H1 (cell line): ENCODE results near the gene COL4A1.

ENCODE experiments used
- CTCF ChIP-seq, 3 experiments: IDR thresholded peaks; 1 replicate in 2 of 3; 2 replicates in 1 of 3; pipeline versions ENCODE4 v1.5.1 to v1.6.1; 2011; ENCODE audit warnings: low read length in 3 of 3, mild to moderate bottlenecking in 3 of 3, inconsistent platforms in 2 of 3, low read depth in 1 of 3, moderate library complexity in 1 of 3; ENCODE audit not compliant: insufficient read depth in 1 of 3; ENCODE audit errors: control extremely low read depth in 1 of 3
- POLR2AphosphoS5 ChIP-seq: IDR thresholded peaks from 2 replicates; pipeline ENCODE4 v1.6.1; 2011; ENCODE audit warnings: low read depth, low read length
- SIN3A ChIP-seq, 2 experiments: IDR thresholded peaks in 1 of 2; conservative IDR thresholded peaks in 1 of 2; 2 replicates each; pipeline ENCODE4 v1.6.1; 2011 to 2012; ENCODE audit warnings: low read length in 2 of 2, improper control_type of control experiment in 1 of 2, low read depth in 1 of 2, mild to moderate bottlenecking in 1 of 2
- TEAD4 ChIP-seq: IDR thresholded peaks from 2 replicates; pipeline ENCODE4 v1.6.1; 2012; ENCODE audit warnings: low read depth, low read length, inconsistent platforms, mixed read lengths

- TF ChIP-seq SIN3A (conservative IDR thresholded peaks at IDR 0.05 in 1 of 2, IDR thresholded peaks at IDR 0.05 in 1 of 2; ENCODE audit: low read depth in 1 of 2, low read length in 2 of 2), result no peak
- peak; percentile 31 to 48 (median 39); a peak in 3 of 4 replicates for TF ChIP-seq CTCF (IDR thresholded peaks at IDR 0.05; ENCODE audit: control extremely low read depth in 1 of 3, insufficient read depth in 1 of 3, low read depth in 1 of 3, low read length in 3 of 3)
- TF ChIP-seq POLR2AphosphoS5, result no peak
- no peak for TF ChIP-seq TEAD4
Observed at GRCh38 chr13:110323172-110323891, 16.4 kb upstream of the COL4A1 start.
